H9 (cell line): ENCODE data around the gene TAT. TPM values are rescaled to one million over a fixed set of nuclear protein-coding genes. Genes with fewer than 3 reads are reported as not detected.
"Not testable (repeated sequence)": the region's sequence is repeated elsewhere in the genome, so short reads cannot be mapped to it uniquely, and the experiment has no call there.

Source experiments
- DNase-seq: peaks from one replicate; pipeline ENCODE4 v3.0.0-alpha.2; 2017
- H2AFZ ChIP-seq: one replicate; pipeline ENCODE4 v1.6.1; 2013; ENCODE audit warnings: mild to moderate bottlenecking, low read length, control low read depth, moderate library complexity
- H2AK5ac ChIP-seq: 2 replicates; pipeline ENCODE4 v1.6.1; 2013; ENCODE audit warnings: low read length, control low read depth, mixed read lengths; ENCODE audit not compliant: insufficient read length
- H2BK120ac ChIP-seq: one replicate; pipeline ENCODE4 v1.6.1; 2013; ENCODE audit warnings: low read depth, mild to moderate bottlenecking, low read length, control low read depth, inconsistent platforms; ENCODE audit not compliant: poor library complexity, severe bottlenecking
- H2BK12ac ChIP-seq: 2 replicates; pipeline ENCODE4 v1.6.1; 2013; ENCODE audit warnings: low read length, control low read depth, mixed read lengths, low read depth; ENCODE audit not compliant: insufficient read length
- H2BK15ac ChIP-seq: 2 replicates; pipeline ENCODE4 v1.6.1; 2013; ENCODE audit warnings: low read depth, low read length, control low read depth
- H2BK20ac ChIP-seq: one replicate; pipeline ENCODE4 v1.6.1; 2013; ENCODE audit warnings: low read depth, mild to moderate bottlenecking, low read length, control low read depth, inconsistent platforms; ENCODE audit not compliant: poor library complexity, severe bottlenecking
- H2BK5ac ChIP-seq: 2 replicates; pipeline ENCODE4 v1.6.1; 2013; ENCODE audit warnings: low read length, control low read depth, mixed read lengths; ENCODE audit not compliant: insufficient read length
- H3K14ac ChIP-seq: 2 replicates; pipeline ENCODE4 v1.6.1; 2013; ENCODE audit warnings: low read length, control low read depth; ENCODE audit not compliant: insufficient read depth
- H3K18ac ChIP-seq: 2 replicates; pipeline ENCODE4 v1.6.1; 2013; ENCODE audit warnings: low read depth, mild to moderate bottlenecking, mixed read lengths, low read length, control low read depth; ENCODE audit not compliant: insufficient read length
- H3K23ac ChIP-seq: 2 replicates; pipeline ENCODE4 v1.6.1; 2013; ENCODE audit warnings: low read length, control low read depth, mixed read lengths, low read depth; ENCODE audit not compliant: insufficient read length
- H3K23me2 ChIP-seq: 2 replicates; pipeline ENCODE4 v1.6.1; 2013; ENCODE audit warnings: low read depth, mild to moderate bottlenecking, mixed read lengths, low read length, control low read depth; ENCODE audit not compliant: insufficient read length, poor library complexity, severe bottlenecking
- H3K27ac ChIP-seq: 2 replicates; pipeline ENCODE4 v1.5.1; 2013; ENCODE audit warnings: low read length, control low read depth, mixed read lengths, low read depth; ENCODE audit not compliant: insufficient read length
- H3K27me3 ChIP-seq: 2 replicates; pipeline ENCODE4 v1.6.1; 2013; ENCODE audit warnings: low read length, control low read depth, inconsistent platforms; ENCODE audit not compliant: insufficient read depth
- H3K4ac ChIP-seq: 2 replicates; pipeline ENCODE4 v1.6.1; 2013; ENCODE audit warnings: low read depth, mild to moderate bottlenecking, control low read depth, inconsistent platforms, low read length, moderate library complexity
- H3K4me1 ChIP-seq: 2 replicates; pipeline ENCODE4 v1.6.1; 2013; ENCODE audit warnings: low read length, control low read depth, inconsistent platforms; ENCODE audit not compliant: insufficient read depth
- H3K4me2 ChIP-seq: 2 replicates; pipeline ENCODE4 v1.6.1; 2013; ENCODE audit warnings: low read length, control low read depth, mixed read lengths; ENCODE audit not compliant: insufficient read length, insufficient read depth
- H3K56ac ChIP-seq: 2 replicates; pipeline ENCODE4 v1.6.1; 2013; ENCODE audit warnings: low read depth, mild to moderate bottlenecking, mixed read lengths, low read length, control low read depth; ENCODE audit not compliant: insufficient read length
- H3K79me1 ChIP-seq: 2 replicates; pipeline ENCODE4 v1.6.1; 2013; ENCODE audit warnings: low read depth, mild to moderate bottlenecking, moderate library complexity, low read length, control low read depth, inconsistent platforms; ENCODE audit not compliant: insufficient read depth, poor library complexity, severe bottlenecking
- H3K79me2 ChIP-seq: 2 replicates; pipeline ENCODE4 v1.6.1; 2013; ENCODE audit warnings: low read length, control low read depth, inconsistent platforms; ENCODE audit not compliant: insufficient read depth
- H3K9ac ChIP-seq: 2 replicates; pipeline ENCODE4 v1.6.1; 2013; ENCODE audit warnings: low read length, control low read depth, mixed read lengths; ENCODE audit not compliant: insufficient read length; ENCODE audit errors: extremely low read depth
- H3K9me3 ChIP-seq: one replicate; pipeline ENCODE4 v1.6.1; 2013; ENCODE audit warnings: low read depth, low read length, inconsistent platforms; ENCODE audit not compliant: control insufficient read depth
- H3T11ph ChIP-seq: one replicate; pipeline ENCODE4 v1.6.1; 2013; ENCODE audit warnings: mild to moderate bottlenecking, low read length, control low read depth, inconsistent platforms
- H4K20me1 ChIP-seq: one replicate; pipeline ENCODE4 v1.6.1; 2013; ENCODE audit not compliant: control insufficient read depth, insufficient read length, insufficient read depth
- H4K5ac ChIP-seq: 2 replicates; pipeline ENCODE4 v1.6.1; 2013; ENCODE audit warnings: low read depth, mild to moderate bottlenecking, mixed read lengths, low read length, control low read depth; ENCODE audit not compliant: insufficient read length
- H4K8ac ChIP-seq: replicated peaks from 2 replicates; pipeline ENCODE4 v1.6.1; 2013; ENCODE audit warnings: low read length, control low read depth, mixed read lengths, low read depth; ENCODE audit not compliant: insufficient read length
- H4K91ac ChIP-seq: 2 replicates; pipeline ENCODE4 v1.6.1; 2013; ENCODE audit warnings: low read depth, mild to moderate bottlenecking, moderate library complexity, mixed read lengths, low read length, control low read depth; ENCODE audit not compliant: insufficient read length
- H3K27ac Mint-ChIP-seq, 3 experiments: 2 replicates in 2 of 3; 3 replicates in 1 of 3; pipeline ENCODE4 v1.8.0; 2020 to 2021; ENCODE audit warnings: mixed read lengths in 3 of 3, mild to moderate bottlenecking in 1 of 3, moderate library complexity in 1 of 3
- H3K27me3 Mint-ChIP-seq: 2 replicates; pipeline ENCODE4 v1.8.0; 2021; ENCODE audit warnings: low read depth, mild to moderate bottlenecking, moderate library complexity, mixed read lengths
- H3K36me3 Mint-ChIP-seq, 3 experiments: 2 replicates in 2 of 3; 3 replicates in 1 of 3; pipeline ENCODE4 v1.8.0; 2020 to 2021; ENCODE audit warnings: low read depth in 3 of 3, mixed read lengths in 3 of 3; ENCODE audit not compliant: insufficient read depth in 1 of 3
- H3K4me1 Mint-ChIP-seq, 2 experiments: 2 replicates each; pipeline ENCODE4 v1.8.0; 2020; ENCODE audit warnings: mixed read lengths in 2 of 2
- H3K4me3 Mint-ChIP-seq, 2 experiments: 2 replicates in 1 of 2; 3 replicates in 1 of 2; pipeline ENCODE4 v1.8.0; 2020 to 2021; ENCODE audit warnings: mild to moderate bottlenecking in 2 of 2, mixed read lengths in 2 of 2, moderate library complexity in 1 of 2
- H3K9me3 Mint-ChIP-seq, 2 experiments: 2 replicates in 1 of 2; 3 replicates in 1 of 2; pipeline ENCODE4 v1.8.0; 2020; ENCODE audit warnings: mild to moderate bottlenecking in 2 of 2, mixed read lengths in 2 of 2, moderate library complexity in 1 of 2
- CTCF ChIP-seq: fragments of 200-600 bp; sonication (generic); conservative IDR thresholded peaks from 3 replicates; pipeline ENCODE4 v1.8.0; 2021; ENCODE audit warnings: antibody characterized with exemption, mild to moderate bottlenecking
- WGBS: extraction: QIAGEN DNeasy Blood & Tissue Kit; methylation state at CpG from one replicate; pipeline ENCODE4 v1.1.7; 2013; ENCODE audit warnings: missing lambda C conversion rate, low lambda C conversion rate, mixed read lengths; ENCODE audit not compliant: insufficient read length; ENCODE audit errors: extremely low coverage; 5-methylcytosine and 5-hydroxymethylcytosine counted together
- total RNA-seq: library from RNA; stranded (reverse); gene quantifications from 2 replicates; pipeline ENCODE4 v1.2.1, GENCODE V29; 2021

Gene TAT
- total RNA-seq, 1 experiment from 2014 or later = not detected

- Histone ChIP-seq H3K27me3 (no peaks in the 10 kb centered on the region), H2BK15ac (no peak overlapping the region), H2BK120ac (no peak overlapping the region), H3K18ac (no peak overlapping the region), H3K56ac (no peak overlapping the region), H4K5ac (no peak overlapping the region), H3K4me2 (no peak overlapping the region), H3K4me1 (no peaks in the 10 kb centered on the region), H4K20me1 (no peaks in the 10 kb centered on the region), H3K9me3 (no peaks in the 10 kb centered on the region), H3K14ac (no peak overlapping the region), H3K4ac (no peak overlapping the region), H2BK5ac (no peak overlapping the region), H3K79me2 (no peaks in the 10 kb centered on the region), H3K27ac (no peak overlapping the region), H2BK12ac (no peak overlapping the region), H4K8ac (no peak overlapping the region), H2BK20ac (no peak overlapping the region), H3K23ac (no peak overlapping the region), H3K79me1 (no peaks in the 10 kb centered on the region), H3T11ph (no peak overlapping the region), H2AFZ (no peak overlapping the region), H3K23me2 (no peaks in the 10 kb centered on the region), H4K91ac (no peak overlapping the region), H2AK5ac (no peak overlapping the region), H3K9ac (no peak overlapping the region)
- Mint-ChIP-seq H3K27me3 (peaks cover 5% of the 10 kb centered on the region), H3K4me3 (no peak overlapping the region), H3K4me1 (peaks cover 3 to 4% of the 10 kb centered on the region in 2 experiments; a peak in 2 of 4 replicates), H3K9me3 (peaks cover 0 to 3% of the 10 kb centered on the region in 2 experiments; a peak in 3 of 5 replicates), H3K36me3 (no peaks in the 10 kb centered on the region), H3K27ac (no peak overlapping the region; a peak in 1 of 7 replicates)
- TF ChIP-seq CTCF = no peak
- WGBS = no CpG with 5 or more reads among the region's 4 CpGs
- DNase-seq = no peak
Measured at GRCh38 chr16:71618429-71618828, 41.5 kb upstream of the TAT start.

- H3K4ac ChIP-seq, H3K56ac ChIP-seq, H3K9me3 ChIP-seq, H2BK5ac ChIP-seq, H2AK5ac ChIP-seq, H3K79me2 ChIP-seq, H3K4me1 ChIP-seq, H2BK12ac ChIP-seq, H4K20me1 ChIP-seq, H2AFZ ChIP-seq, H3K23me2 ChIP-seq, H3K27me3 ChIP-seq, H3K36me3 Mint-ChIP-seq, DNase-seq, H3K27ac ChIP-seq, H3K23ac ChIP-seq, H3K9ac ChIP-seq, H3K9me3 Mint-ChIP-seq, H4K8ac ChIP-seq, H3K79me1 ChIP-seq, H3K18ac ChIP-seq, H3K14ac ChIP-seq, H3K27ac Mint-ChIP-seq, H3K4me3 Mint-ChIP-seq, H3K27me3 Mint-ChIP-seq, H2BK20ac ChIP-seq, H4K91ac ChIP-seq, H2BK15ac ChIP-seq, H3T11ph ChIP-seq, H4K5ac ChIP-seq, H2BK120ac ChIP-seq, H3K4me2 ChIP-seq: not testable (repeated sequence)
- H3K4me1 Mint-ChIP-seq = peaks cover 6 to 11% of the 10 kb centered on the region in 2 experiments
- WGBS = no CpG with 5 or more reads among the region's 8 CpGs
Measured at GRCh38 chr16:71614956-71615355, 38.1 kb upstream of the TAT start.
